Right kidney (tissue), 1 donor: ENCODE results near the gene ANKS1B.

Source experiments
- DNase-seq: peaks from one replicate; pipeline ENCODE4 v3.0.0-alpha.2; 2016

The ANKS1B gene

DNA sequence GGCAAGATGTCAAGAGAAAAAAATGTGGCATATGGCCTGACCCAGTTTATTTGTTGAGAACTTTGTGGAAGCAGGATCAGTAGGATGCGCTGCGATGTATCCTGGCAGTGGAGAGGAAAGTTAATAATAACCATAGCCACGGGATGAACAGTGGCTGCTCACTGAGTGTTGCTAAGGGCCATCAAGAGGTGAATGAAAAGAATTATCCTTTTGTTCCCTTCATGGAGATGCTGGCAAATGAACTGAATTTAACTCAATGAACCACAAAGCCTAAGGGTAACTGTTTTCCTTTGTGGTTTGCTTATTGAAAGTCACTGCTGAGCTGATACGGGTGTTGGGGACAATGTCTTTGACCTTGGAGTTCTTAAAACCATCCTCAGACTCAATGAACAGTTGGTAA, 863.2 kb downstream of the ANKS1B start:
- no peak for DNase-seq

DNA sequence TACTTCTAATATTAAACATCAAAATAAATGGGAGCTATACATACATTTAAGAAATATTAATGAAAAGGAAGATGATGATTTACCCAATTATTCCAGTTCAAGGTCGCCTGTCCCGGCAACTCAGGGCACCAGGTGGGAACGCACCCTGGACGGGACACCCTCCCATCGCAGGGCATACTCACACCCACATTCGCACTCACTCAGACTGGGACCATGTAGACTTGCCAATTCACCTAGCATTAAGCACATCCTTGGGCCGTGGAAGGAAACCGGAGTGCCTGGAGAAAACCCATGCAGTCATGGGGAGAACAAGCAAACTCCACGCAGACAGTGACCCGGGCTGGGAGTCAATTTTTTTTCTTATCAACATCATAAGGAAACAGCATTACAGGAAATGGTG, 864.8 kb downstream of the ANKS1B start:
- DNase-seq = no peak

DNA sequence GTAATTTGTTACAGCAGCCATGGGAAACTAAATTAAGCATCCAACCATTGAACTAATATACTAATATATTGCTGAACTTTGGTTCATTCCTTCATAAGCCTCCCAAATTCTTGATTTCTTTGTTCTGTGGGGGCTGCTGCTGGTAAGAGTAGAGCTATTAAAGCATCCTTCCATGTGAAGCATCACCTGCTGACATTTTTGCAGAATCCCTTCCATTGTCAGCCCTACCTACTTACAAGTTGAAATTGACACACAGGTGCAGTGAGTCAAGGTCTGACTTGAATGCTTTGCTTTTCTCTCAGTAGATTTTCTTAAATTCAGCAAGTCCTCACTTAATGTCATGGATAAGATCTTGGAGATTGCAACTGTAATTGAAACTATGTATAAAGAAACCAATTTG, 865.3 kb downstream of the ANKS1B start:
- DNase-seq = no peak

DNA sequence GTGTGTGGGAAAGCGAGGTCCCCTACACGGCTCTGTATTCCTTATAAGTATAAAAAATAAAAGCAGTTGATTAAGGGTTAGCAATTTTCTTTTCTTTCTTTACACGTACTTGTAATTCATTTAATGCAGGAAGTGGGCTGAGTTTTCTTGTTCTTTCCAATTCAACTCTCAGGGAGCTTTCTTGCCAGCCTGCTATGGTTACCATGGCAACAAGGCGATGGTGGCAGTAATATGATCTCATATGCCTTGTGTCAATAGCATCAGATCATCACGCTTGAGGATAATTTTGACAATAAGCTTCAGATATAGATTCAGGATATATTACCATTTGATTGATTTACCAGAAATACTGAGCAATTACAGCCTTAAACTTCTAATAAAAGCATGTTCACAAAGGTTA, 873.1 kb downstream of the ANKS1B start:
- DNase-seq = no peak

DNA sequence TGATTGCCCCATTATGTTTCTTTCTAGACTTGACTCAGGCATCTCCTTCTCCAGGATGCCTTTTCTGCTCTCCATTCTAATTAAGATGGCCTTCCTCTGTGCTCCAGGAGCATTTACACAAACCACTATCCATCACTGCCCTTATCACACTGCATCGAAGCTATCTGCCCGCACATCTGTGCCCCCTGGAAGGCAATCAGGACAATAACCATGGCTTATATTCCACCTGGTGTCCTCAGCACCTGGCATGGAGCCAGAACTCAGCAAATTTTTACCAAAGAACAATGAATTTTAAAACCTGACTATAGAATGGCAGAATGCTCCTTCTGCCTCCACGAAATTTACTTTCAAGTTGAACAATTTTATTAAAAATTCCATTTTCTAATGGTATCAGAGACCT, 873.9 kb downstream of the ANKS1B start:
- no peak for DNase-seq

GRCh38 chr12:99110212-99110611, 874.5 kb downstream of the ANKS1B start:
- no peak for DNase-seq

DNA sequence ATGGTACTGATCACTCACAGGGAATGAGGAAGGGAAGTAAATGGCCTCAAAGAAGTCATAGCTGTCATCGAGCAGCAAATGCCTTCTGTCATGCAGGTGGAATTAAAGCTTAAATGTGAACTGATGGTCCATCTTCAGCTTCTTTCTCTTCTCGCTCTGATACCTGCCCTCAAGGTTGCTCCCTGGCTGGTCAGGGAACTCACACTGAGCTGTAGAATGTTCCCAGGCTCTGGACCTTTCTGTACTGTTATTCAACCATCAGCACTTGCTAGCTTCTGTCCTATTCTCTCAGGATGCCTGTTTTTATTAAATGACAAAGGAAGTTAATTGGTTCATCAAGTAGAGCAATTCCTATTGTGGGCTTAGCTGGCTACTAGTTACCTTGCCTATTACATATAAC, 875.8 kb downstream of the ANKS1B start:
- DNase-seq = no peak

DNA sequence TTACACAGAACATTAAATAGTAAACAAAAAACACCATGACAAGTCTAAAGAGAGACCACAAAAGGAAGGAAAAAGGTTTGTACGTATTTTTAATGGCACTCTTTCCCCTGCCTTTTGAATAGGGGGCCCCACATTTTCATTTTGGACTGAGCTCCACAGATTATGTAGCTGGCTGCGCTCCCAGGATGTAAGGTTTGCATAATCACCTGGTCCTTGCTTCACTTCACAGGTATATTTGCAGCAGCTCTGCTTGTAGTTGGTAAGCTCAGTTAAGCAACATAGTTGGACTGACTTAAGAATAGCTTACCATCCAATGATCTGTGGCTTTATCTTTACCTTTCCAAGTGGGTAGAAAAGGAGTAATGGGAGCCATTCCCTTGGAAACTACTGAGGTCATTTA, 885.0 kb downstream of the ANKS1B start:
- DNase-seq = no peak

- DNase-seq = no peak
Observed at GRCh38 chr12:99097171-99097570, 887.6 kb downstream of the ANKS1B start.

DNA sequence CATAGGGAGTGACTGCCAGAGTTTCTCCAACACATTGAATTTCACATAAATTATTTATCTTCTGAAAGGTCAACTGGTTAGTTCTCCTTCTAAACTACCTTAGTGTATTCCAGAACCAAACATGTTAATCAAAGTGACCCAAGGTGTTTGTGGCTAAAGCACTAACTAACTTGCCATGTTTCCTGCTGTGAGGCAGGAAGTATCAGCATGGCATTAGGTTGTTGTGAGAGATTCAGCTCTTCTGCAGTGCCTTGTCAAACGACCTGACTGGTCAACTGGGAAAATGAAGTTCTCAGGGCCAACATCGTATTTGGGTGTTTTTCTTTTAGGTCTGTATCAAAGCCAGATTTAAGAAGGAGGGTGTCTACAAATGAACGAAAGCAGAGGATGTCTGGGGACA, 891.6 kb downstream of the ANKS1B start:
- no peak for DNase-seq

DNA sequence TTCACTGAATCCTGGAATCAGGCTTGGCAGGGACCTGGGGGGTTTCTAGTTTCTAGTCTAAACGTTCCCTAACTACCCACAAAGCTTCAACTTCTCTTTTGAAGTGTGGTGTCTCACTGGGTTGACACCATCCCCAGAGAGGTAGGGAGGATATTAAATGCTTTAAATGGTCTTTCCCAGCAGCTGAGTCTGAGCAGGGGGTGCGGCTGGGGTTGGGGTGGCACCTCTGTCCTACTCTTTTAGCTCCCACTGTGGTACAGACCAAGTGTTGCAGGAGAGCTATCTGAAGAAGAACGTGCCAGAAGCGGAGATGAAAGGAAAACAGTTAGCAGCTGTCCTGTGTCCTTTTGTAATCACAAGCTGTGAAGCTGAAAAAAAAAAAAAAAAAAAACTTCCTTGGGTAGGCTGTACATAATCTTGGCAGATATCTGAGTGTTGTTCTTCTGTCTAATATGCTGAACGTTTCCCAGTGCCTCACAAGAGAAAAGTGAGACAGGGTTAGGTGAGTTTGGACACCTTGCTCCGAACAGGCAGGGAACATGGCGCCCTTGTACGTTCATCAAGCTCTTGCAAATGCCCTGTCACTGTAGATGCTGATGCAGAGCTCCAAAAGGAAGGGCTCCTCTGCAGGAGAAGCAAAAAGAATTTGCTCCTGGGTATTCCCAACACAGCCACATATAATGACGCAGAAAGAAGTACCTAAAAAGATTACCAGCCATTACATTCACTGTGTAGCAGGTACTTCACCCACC, 892.5 kb downstream of the ANKS1B start:
- DNase-seq = no peak

- DNase-seq = peak; percentile 18
Observed at GRCh38 chr12:99087278-99087677, 897.5 kb downstream of the ANKS1B start.

DNA sequence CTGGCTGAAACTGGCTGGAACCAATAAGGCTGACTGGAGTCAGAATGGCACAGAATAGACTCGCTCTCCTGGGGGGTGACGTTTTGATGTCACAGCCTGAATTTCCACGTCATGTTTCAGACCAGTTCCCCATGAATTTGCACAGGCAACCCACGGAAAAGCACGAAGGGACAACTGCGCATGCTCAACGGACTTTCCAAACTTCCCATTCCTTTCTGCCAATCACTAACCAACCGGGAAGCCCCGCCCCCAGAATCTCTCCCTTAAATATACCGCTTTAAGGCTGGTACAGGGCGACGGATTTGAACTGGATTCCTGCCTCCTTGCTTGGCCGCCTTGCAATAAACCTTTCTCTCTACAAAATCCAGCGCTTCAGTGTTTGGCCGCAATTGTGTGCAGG, 904.9 kb downstream of the ANKS1B start:
- no peak for DNase-seq

- no peak for DNase-seq
Observed at GRCh38 chr12:99068993-99069747, 915.6 kb downstream of the ANKS1B start.

- DNase-seq = no peak
Observed at GRCh38 chr12:99067171-99067785, 917.5 kb downstream of the ANKS1B start.

DNA sequence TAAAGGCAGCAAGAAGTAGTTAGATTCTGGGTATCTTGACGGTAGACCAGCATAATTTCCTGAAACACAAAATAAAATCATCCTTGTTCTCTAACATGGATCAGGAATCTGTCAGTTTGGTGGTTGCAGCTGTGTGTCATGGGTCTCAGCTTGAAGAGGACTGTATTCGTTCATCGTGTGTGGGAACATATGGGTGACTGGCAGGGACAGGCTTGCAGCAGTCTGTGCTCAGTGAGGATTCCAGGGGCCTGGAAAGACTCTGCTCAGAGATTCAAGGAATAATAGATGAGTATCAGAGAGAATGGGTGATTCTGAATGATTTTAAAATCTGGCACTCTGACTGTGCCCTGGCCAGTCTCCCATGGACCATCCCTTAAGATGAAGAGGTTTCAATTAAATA, 918.0 kb downstream of the ANKS1B start:
- no peak for DNase-seq

GRCh38 chr12:99063182-99063581, 921.6 kb downstream of the ANKS1B start:
- no peak for DNase-seq

GRCh38 chr12:99059824-99060511, 924.8 kb downstream of the ANKS1B start:
- DNase-seq = peak; percentile 9

DNA sequence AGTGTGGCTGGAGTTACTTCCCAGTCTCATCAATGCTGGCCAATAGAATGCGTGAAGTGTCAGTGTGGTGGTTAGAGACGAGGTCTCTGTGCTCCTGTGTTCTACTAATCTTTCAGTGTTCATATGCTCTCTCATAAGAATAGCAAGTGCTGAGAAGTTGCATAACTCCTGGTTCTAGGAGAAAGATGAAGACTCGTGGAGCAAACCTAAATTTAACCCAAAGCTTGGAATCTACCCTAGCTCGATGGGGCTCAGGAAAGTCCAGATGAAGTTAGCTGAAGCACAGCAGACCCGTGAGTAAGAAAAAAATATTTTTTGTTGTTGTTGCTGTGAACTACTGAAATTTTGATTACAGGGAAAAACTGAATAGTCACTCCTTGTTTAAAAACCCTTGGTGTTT, 927.1 kb downstream of the ANKS1B start:
- no peak for DNase-seq

GRCh38 chr12:99056186-99056585, 928.5 kb downstream of the ANKS1B start:
- DNase-seq = no peak

- DNase-seq = no peak
Observed at GRCh38 chr12:99055299-99055698, 929.4 kb downstream of the ANKS1B start.

GRCh38 chr12:99054601-99055128, 930.1 kb downstream of the ANKS1B start:
- DNase-seq = no peak
